ENCODE data around the gene KCNC4. TPM values are rescaled to one million over a fixed set of nuclear protein-coding genes. Genes with fewer than 3 reads are reported as not detected.

Gene KCNC4
- total RNA-seq, 6 experiments from 2014 or later, result 0.37 to 4.4 (median 1.7) TPM

DNA sequence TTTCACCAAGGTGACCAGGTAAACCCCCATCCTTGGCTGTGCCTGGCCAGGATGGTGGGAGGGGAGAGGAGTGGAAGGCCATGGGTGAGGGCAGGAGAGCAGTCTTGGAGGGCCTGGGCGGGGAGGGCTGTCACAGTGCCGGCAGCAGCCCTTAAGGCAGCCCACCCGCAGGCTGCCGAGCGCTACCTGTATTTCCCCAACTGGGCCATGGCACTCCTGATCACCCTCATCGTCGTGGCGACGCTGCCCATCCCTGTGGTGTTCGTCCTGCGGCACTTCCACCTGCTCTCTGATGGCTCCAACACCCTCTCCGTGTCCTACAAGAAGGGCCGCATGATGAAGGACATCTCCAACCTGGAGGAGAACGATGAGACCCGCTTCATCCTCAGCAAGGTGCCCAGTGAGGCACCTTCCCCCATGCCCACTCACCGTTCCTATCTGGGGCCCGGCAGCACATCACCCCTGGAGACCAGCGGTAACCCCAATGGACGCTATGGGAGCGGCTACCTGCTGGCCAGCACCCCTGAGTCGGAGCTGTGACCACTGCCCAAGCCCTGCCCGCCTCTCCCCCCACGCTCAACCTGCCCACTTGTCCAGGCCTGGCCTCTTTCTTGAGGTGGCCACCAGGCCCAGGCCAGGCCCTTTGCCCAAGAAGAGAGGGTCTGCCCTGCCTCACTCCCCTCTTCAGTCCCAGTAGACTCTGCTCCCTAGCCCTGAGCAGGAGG is 12.0 kb upstream of the KCNC4 start:
- DNase-seq, result no peak
- no peak overlapping the region for H3K27ac ChIP-seq
- no peaks in the 10 kb centered on the region for H3K9me3 ChIP-seq
- H3K27me3 ChIP-seq, result no peaks in the 10 kb centered on the region
- no peak for ATAC-seq
- WGBS (ENCODE audit: insufficient coverage, low coverage, low lambda C conversion rate, missing lambda C conversion rate), result no CpG with 5 or more reads among the region's 23 CpGs
- H3K4me3 ChIP-seq, result no peak overlapping the region
- intact Hi-C loops (cut with DNase I), result no loop called here
- no peaks in the 10 kb centered on the region for H3K4me1 ChIP-seq
- TF ChIP-seq CTCF (IDR thresholded peaks at IDR 0.05), result no peak
- no peak for TF ChIP-seq POLR2A (IDR thresholded peaks at IDR 0.05)
- H3K36me3 ChIP-seq, result no peaks in the 10 kb centered on the region

GRCh38 chr1:110198746-110199145 is 11.4 kb upstream of the KCNC4 start:
- TF ChIP-seq CTCF (IDR thresholded peaks at IDR 0.05), result no peak
- TF ChIP-seq POLR2A (IDR thresholded peaks at IDR 0.05), result no peak
- ATAC-seq (no peak), DNase-seq (no peak)
- Histone ChIP-seq H3K4me3 (no peak overlapping the region), H3K9me3 (no peaks in the 10 kb centered on the region), H3K4me1 (no peaks in the 10 kb centered on the region), H3K36me3 (no peaks in the 10 kb centered on the region), H3K27me3 (no peaks in the 10 kb centered on the region), H3K27ac (no peak overlapping the region)
- intact Hi-C loops (cut with DNase I), result no loop called here
- WGBS (ENCODE audit: insufficient coverage, low coverage, low lambda C conversion rate, missing lambda C conversion rate), result no CpG with 5 or more reads among the region's 2 CpGs

DNA sequence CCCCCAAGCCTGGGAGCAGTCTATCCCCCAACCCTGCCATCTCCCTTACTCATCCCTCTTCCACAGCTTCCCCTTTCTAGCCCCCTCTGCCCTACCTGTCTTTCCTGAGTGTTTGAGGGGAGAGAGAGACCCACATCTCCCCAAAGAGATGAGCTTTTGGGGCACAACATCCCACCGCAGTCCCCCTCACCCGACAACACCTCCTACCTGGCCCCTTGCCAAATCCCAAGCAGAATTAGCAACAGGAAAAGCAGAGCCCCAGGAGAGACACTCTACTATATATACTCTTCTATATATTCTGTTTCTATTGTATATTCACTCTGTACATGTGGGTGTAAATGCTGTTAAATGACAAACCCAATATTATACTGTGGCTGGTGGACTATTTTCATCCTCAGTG is 9.9 kb upstream of the KCNC4 start:
- 43% methylated on average over 2 of the region's 2 CpGs for WGBS (ENCODE audit: insufficient coverage, low coverage, low lambda C conversion rate, missing lambda C conversion rate)
- no peaks in the 10 kb centered on the region for H3K36me3 ChIP-seq
- H3K27me3 ChIP-seq, result no peaks in the 10 kb centered on the region
- H3K27ac ChIP-seq, result no peak overlapping the region
- no peaks in the 10 kb centered on the region for H3K9me3 ChIP-seq
- ATAC-seq (no peak), DNase-seq (no peak)
- intact Hi-C loops (cut with DNase I), result loop anchor here (5.0 to 10.0 kb wide), 2 partner anchors 262 to 265 kb away; no protein-coding TSS in a partner anchor
- H3K4me1 ChIP-seq, result no peaks in the 10 kb centered on the region
- no peak overlapping the region for H3K4me3 ChIP-seq
- no peak for TF ChIP-seq POLR2A (IDR thresholded peaks at IDR 0.05)

DNA sequence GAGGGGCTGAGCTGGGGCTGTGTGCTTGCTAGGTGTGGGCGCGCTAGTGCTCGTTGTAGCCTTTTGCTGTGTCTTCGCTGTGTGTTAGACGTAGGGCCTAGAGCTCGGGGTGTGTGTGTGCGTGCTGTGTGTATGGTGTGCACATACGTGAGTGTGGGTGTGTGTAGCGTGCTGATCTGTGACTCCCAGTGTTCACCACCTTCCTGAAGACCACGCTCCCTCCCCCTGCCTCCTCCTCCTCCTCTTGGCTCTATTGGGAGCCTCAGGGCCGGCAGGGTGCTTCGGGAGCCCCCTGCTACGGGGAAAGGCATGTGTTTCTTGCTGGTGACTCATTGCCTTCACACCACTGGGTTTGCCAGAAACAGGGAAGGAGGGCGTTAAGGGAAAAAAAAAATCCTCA is 9.4 kb upstream of the KCNC4 start:
- H3K27ac ChIP-seq, result no peak overlapping the region
- H3K36me3 ChIP-seq, result no peaks in the 10 kb centered on the region
- WGBS (ENCODE audit: insufficient coverage, low coverage, low lambda C conversion rate, missing lambda C conversion rate), result 76% methylated on average over 8 of the region's 14 CpGs
- no peak for ATAC-seq
- no peak overlapping the region for H3K4me3 ChIP-seq
- H3K27me3 ChIP-seq, result no peaks in the 10 kb centered on the region
- intact Hi-C loops (cut with DNase I), result loop anchor here (5.0 to 10.0 kb wide), 2 partner anchors 262 to 264 kb away; no protein-coding TSS in a partner anchor
- no peaks in the 10 kb centered on the region for H3K4me1 ChIP-seq
- H3K9me3 ChIP-seq, result no peaks in the 10 kb centered on the region
- no peak for DNase-seq
- TF ChIP-seq POLR2A (IDR thresholded peaks at IDR 0.05) (no peak), CTCF (IDR thresholded peaks at IDR 0.05) (no peak)

DNA sequence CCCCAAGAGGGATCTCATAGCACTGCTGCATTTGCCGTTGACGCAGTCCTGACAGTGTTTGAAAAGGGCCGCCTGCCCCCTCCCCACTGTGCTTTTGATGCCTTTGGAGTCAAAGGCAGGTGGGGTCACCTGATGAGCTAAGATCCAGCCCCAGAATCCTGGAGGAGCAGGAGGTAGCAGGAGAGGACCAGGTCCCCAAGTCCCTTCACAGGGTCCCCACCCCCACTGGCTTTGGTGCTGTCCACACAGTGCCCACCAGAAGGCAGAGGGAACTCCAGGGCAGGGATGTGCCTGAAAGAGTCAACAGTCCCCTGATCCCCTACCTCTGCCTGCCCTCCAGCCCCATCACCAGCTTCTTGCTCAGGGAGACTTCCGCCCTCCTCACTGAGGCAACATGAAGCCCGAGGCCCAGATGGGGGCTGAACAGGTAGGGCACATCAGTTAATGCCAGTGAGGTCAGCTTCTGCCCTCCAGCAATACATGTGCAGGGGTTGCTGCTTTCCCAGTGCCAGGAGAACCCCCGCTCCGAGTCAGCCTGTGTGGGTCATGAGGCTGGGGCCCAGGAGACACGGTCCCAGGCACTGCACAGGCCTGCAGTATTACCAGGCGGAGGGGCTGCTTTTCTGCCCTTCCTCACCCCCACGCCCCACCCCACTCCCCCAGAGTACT is 8.8 kb upstream of the KCNC4 start:
- no peak for ATAC-seq
- intact Hi-C loops (cut with DNase I), result loop anchor here (5.0 to 10.0 kb wide), 2 partner anchors 261 to 264 kb away; no protein-coding TSS in a partner anchor
- no peaks in the 10 kb centered on the region for H3K9me3 ChIP-seq
- DNase-seq, result no peak
- H3K4me3 ChIP-seq, result no peak overlapping the region
- no peaks in the 10 kb centered on the region for H3K36me3 ChIP-seq
- H3K27me3 ChIP-seq, result no peaks in the 10 kb centered on the region
- no peaks in the 10 kb centered on the region for H3K4me1 ChIP-seq
- WGBS (ENCODE audit: insufficient coverage, low coverage, low lambda C conversion rate, missing lambda C conversion rate), result no CpG with 5 or more reads among the region's 10 CpGs
- H3K27ac ChIP-seq, result no peak overlapping the region
- TF ChIP-seq POLR2A (IDR thresholded peaks at IDR 0.05) (no peak), CTCF (IDR thresholded peaks at IDR 0.05) (no peak)

Data from right lobe of liver (tissue), 6 donors.